GM19397 (cell line): Measurements from ENCODE around the gene CDAN1.
"Not testable (repeated sequence)": the region's sequence is repeated elsewhere in the genome, so short reads cannot be mapped to it uniquely, and the experiment has no call there.

Experiments used
- ATAC-seq: cut with Tn5 transposase; IDR thresholded peaks from one replicate; pipeline ENCODE4 v1.9.1; 2021; ENCODE audit warnings: mild to moderate bottlenecking, moderate library complexity; ENCODE audit not compliant: unreplicated experiment

The CDAN1 gene

DNA sequence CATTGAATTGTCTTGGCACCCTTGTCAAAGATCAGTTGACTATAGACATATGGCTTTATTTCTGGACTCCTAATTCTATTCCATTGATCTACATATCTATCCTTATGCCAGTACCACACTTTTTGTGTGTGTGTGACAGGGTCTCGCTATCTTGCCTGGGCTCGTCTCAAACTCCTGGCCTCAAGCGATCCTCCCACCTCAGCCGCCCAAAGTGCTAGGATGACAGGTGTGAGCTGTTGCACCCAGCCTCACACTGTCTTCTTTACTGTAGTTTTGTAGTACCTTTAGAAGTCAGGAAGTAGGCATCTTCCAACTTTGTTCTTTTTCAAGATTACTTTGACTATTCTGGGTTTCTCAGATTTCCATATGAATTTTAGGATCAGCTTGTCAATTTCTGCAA is 24.3 kb downstream of the CDAN1 start:
- ATAC-seq: no peak

DNA sequence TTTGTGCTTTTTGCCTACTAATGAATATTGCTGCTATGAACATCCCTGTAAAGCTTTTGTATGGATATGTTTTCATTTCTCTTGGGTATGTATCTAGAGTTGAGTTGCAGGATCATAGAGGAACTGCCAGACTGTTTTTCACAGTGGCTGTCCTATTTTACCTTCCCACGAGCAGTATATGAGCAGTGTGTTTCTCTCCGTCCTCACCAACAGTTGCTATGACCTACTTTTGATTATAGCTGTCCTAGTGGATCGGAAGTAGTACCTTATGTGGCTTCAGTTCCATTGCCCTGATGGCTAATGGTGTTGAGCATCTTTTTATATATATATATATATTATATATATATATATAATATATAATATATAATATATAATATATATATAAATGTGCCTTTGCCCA is 25.2 kb downstream of the CDAN1 start:
- ATAC-seq: no peak

DNA sequence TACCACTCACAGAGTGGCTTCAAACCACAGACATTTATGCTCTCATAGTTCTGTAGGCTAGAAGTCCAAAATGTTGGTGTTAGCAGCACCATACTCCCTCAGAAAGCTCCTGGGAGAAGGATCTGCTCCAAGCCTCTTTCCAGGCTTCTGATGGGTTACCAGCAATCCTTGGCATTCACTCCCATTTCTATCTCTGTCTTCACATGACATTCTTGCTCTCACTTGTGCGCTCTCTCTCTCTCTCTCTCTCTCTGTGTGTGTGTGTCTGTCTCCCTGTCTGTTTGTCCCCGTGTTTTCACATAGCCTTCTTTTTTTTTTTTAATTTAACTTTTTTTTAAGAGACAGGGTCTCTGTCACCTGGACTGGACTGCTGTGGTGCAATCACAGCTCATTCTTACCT is 26.3 kb downstream of the CDAN1 start:
- no peak for ATAC-seq

DNA sequence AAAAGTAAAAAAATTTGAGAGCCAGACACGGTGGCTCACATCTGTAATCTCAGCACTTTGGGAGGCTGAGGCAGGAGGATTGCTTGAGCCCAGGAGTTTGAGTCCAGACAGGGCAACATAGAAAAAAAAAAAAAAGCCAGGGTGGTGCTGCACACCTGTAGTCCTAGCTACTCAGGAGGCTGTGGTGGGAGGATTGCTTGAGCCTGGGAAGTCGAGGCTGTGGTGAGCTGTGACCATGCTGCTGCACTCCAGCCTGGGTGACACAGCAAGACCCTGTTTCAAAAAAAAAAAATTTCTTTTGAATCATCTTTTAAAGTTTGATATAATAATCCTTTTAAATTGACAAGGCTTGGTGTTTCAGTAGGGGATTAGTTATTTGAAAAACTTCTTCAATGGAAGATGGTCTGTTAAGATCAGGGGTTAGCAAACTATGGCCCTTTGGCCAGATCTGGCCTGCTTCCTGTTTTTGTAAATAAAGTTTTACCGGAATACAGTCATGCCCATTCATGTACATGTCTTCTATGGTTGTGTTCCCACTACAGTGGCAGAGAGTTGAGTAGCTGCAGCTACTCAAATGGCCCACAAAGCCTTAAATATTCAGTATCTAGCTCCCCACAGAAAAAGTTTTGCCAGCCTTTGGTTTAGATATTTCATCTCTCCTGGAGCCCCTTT is 28.9 kb downstream of the CDAN1 start:
- no peak for ATAC-seq

DNA sequence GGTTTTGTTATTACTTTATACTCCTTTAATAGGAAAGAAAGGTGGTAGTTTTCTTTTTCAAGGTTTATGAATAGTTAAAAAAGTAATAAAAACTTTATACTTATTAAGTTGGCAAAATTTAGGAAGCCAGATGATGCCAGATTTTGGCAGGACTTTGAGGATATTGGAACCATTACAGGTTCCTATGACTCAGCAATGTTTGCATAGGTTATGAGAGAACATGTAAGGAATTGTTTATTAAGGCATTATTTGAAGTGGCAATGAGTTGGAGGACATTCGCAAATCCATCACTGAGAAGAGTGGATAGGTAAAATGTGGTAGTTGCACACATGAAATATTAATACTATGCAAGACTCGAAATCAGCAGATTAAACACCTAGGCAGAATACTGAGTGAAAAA is 29.9 kb downstream of the CDAN1 start:
- ATAC-seq: no peak

GRCh38 chr15:42705336-42705735 is 31.6 kb downstream of the CDAN1 start:
- ATAC-seq: no peak

DNA sequence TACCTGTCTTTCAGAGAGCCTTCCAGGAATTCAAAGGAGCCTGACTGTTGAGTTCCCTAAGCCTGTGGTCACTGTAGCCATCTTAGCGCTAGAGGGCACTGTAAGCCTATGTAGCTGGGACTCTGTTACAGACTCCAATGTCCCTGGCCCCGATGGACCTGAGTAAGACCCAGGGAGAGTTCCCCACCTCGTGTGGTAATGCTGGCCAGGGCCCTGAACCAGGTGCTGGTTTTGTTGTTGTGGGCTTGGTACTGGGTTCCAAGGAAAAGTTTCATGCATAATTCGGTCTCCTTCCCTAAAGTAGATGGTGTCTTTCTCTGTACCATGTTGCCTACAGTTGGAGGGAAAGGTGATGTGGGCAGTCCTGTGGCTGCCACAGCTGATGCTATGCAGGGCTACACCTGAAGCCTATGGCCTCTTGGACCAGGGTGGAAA is 32.4 kb downstream of the CDAN1 start:
- ATAC-seq: no peak

DNA sequence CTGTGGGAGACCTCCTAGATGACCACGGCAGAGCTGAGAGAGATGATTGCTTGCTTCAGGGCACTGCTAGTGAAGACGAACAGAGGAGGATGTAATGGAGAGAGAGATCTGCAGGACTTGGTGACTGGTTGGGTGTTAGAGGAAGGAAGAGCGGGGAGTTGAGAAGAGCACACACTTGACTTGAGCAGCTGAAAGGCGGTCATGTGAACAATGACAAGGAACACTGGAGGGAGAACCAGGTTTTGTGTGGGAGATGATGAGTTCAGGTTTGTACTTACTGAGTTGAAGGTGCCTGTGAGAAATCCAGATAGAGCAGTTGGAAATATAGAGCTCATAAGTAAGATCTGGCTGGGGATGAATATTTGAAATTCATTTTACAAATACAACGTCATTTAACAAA is 40.3 kb downstream of the CDAN1 start:
- no peak for ATAC-seq

GRCh38 chr15:42695527-42696071 is 41.3 kb downstream of the CDAN1 start:
- ATAC-seq: no peak

GRCh38 chr15:42694398-42694797 is 42.5 kb downstream of the CDAN1 start:
- no peak for ATAC-seq

- ATAC-seq: no peak
These were observed 43.0 kb downstream of the CDAN1 start for GRCh38 chr15:42693942-42694341.

GRCh38 chr15:42693496-42693895 is 43.4 kb downstream of the CDAN1 start:
- ATAC-seq: no peak

DNA sequence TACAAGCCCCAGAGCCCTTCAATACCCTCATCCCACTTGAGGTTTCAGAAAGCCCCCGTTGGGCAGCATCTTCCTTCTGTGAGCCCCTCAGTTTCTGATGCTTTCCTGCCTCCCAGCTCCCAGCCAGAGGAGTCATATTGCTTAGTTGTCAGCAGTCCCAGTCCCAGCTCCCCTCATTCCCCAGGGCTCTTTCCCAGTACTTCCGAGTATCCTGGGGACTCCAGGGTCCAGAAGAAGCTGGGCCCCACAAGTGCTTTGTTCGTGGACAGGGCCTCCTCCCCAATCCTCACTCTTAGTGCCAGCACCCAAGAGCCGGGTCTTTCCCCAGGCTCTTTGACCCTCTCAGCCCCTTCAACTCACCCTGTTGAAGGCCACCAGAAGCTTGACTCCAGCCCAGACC is 43.9 kb downstream of the CDAN1 start:
- ATAC-seq: no peak

GRCh38 chr15:42692536-42692935 is 44.4 kb downstream of the CDAN1 start:
- no peak for ATAC-seq

GRCh38 chr15:42691770-42692169 is 45.2 kb downstream of the CDAN1 start:
- ATAC-seq: no peak

DNA sequence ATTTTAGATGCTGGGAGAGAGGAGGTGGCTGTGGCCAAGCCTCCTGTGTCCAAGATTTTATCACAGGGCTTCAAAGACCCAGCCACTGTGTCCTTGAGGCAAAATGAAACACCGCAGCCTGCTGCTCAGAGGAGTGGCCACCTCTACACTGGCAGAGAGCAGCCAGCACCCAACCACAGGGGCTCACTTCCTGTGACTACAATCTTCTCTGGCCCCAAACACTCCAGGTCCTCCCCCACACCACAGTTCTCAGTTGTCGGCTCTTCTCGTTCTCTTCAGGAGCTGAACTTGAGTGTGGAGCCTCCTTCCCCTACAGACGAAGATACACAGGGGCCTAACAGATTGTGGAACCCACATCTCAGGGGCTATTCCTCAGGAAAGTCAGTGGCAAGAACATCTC is 45.6 kb downstream of the CDAN1 start:
- ATAC-seq: no peak

DNA sequence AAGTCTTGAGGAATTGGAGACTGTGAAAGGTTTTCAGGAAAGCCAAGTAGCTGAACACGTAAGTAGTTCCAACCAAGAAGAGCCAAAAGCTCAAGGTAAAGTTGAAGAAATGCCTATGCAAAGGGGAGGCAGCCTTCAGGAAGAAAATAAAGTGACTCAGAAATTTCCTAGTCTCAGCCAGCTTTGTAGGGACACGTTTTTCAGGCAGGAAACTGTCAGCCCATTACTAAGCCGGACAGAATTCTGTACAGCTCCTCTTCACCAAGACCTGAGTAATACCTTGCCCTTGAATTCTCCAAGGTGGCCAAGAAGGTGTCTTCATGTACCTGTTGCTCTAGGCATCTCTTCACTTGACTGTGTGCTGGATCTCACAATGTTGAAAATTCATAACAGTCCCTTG is 48.6 kb downstream of the CDAN1 start:
- ATAC-seq: no peak

DNA sequence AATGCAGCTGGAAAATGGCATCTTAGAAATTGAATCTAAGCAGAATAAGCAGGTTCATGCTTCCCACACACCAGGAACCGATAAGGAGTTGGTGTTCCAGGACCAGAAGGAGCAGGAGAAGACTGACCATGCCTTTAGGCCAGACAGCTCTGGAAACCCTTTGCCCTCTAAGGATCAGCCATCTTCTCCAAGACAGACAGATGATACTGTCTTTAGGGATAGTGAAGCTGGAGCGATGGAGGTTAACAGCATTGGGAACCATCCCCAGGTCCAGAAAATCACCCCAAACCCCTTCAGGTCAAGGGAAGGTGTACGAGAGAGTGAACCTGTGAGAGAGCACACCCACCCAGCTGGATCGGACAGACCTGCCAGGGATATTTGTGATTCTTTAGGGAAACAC is 49.2 kb downstream of the CDAN1 start:
- ATAC-seq: no peak

- ATAC-seq: no peak
These were observed 50.6 kb downstream of the CDAN1 start for GRCh38 chr15:42686281-42686680.

DNA sequence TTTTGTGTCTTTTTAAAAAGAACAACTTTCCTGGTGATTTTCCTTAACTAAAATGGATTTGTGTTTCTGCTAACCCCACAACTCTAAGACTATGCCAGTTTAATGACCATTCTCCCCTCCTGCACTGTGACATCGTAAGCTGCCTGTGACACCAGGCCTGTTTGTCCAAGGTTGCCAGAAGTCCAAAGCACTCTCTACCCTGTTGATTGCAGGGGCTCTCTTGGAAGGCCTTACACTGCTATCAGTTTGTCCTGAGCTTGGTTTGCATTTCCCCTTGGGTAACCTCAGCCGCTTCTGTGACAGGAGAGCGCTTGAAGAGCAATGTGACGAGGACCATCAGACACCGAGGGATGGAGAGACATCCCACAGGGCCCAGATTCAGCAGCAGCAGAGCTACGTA is 55.8 kb downstream of the CDAN1 start:
- no peak for ATAC-seq

DNA sequence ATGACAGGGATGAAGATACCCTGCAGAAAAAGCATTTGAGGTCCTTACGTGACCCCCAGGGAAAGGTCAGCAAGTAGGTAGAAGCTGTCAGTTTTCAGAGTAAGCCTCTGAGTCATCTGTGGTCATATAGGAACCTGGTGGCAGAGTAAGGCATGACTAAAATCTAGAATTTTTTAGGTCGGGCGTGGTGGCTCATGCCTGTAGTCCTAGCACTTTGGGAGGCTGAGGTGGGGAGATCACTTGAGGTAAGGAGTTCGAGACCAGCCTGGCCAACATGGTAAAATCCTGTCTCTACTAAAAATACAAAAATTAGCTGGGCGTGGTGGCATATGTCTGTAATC is 56.8 kb downstream of the CDAN1 start:
- not testable (repeated sequence) for ATAC-seq

GRCh38 chr15:42679285-42680141 is 57.4 kb downstream of the CDAN1 start:
- no peak for ATAC-seq
